Stimulated activated naive CD8-positive, alpha-beta T cell treated with anti-CD3 and anti-CD28 coated beads, Interleukin-15, amount 100 ng/mL, for 72 hours (primary cell): Measurements from ENCODE around the gene HERC4.
"Not testable (repeated sequence)": the region's sequence is repeated elsewhere in the genome, so short reads cannot be mapped to it uniquely, and the experiment has no call there.

Experiments
- ATAC-seq: fragments of 150-1000 bp; cut with Tn5 transposase; 2 replicates; pipeline ENCODE4 v1.10.0; 2021; ENCODE audit warnings: mild to moderate bottlenecking, moderate library complexity
- DNase-seq, 2 donors: peaks; one replicate each; pipeline ENCODE4 v3.0.0; 2021 to 2022
- H3K27ac Mint-ChIP-seq, 2 donors: one replicate each; pipeline ENCODE4 v1.8.0; 2022; ENCODE audit warnings: mild to moderate bottlenecking in 2 of 2, mixed read lengths in 2 of 2, moderate library complexity in 2 of 2
- H3K27me3 Mint-ChIP-seq: one replicate; pipeline ENCODE4 v1.8.0; 2022; ENCODE audit warnings: mixed read lengths
- H3K4me1 Mint-ChIP-seq: one replicate; pipeline ENCODE4 v1.8.0; 2022; ENCODE audit warnings: mild to moderate bottlenecking, mixed read lengths
- H3K4me3 Mint-ChIP-seq, 2 donors: one replicate each; pipeline ENCODE4 v1.8.0; 2022; ENCODE audit warnings: mild to moderate bottlenecking in 2 of 2, mixed read lengths in 2 of 2, moderate library complexity in 1 of 2
- H3K9me3 Mint-ChIP-seq, 2 donors: one replicate each; pipeline ENCODE4 v1.8.0; 2022; ENCODE audit warnings: mixed read lengths in 2 of 2

The HERC4 gene

GRCh38 chr10:68023292-68023691 is 51.8 kb downstream of the HERC4 start:
- peaks cover 6% of the 10 kb centered on the region for H3K4me1 Mint-ChIP-seq
- no peak overlapping the region for H3K4me3 Mint-ChIP-seq
- DNase-seq (no peak), ATAC-seq (peak; percentile 65)
- H3K27ac Mint-ChIP-seq, result peak overlapping the region in 1 of 2 donors; percentile 3
- peaks cover 4 to 13% of the 10 kb centered on the region in 2 donors for H3K9me3 Mint-ChIP-seq
- no peaks in the 10 kb centered on the region for H3K27me3 Mint-ChIP-seq

- ATAC-seq, H3K4me3 Mint-ChIP-seq, H3K4me1 Mint-ChIP-seq, DNase-seq, H3K27me3 Mint-ChIP-seq, H3K27ac Mint-ChIP-seq: not testable (repeated sequence)
- H3K9me3 Mint-ChIP-seq, result peaks cover 4 to 13% of the 10 kb centered on the region in 2 donors
These were observed 52.8 kb downstream of the HERC4 start for GRCh38 chr10:68022324-68022723.

DNA sequence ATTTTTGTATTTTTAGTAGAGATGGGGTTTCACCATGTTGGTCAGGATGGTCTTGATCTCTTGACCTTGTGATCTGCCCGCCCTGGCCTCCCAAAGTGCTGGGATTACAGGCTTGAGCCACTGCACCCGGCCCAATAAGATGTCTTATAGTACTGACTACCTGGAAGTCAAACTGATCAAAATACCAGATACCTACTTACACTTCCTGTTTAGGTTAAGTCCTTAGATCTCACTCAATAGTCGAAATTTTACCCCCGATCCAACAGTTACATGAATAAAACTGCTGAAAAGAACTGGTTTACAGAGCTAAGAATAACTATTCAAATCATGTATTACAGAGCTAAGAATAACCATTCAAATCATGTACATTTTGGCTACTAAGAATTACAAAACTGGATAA is 58.6 kb downstream of the HERC4 start:
- H3K9me3 Mint-ChIP-seq, result peaks cover 4 to 13% of the 10 kb centered on the region in 2 donors
- not testable (repeated sequence) for ATAC-seq, H3K27me3 Mint-ChIP-seq, H3K4me3 Mint-ChIP-seq, DNase-seq, H3K27ac Mint-ChIP-seq, H3K4me1 Mint-ChIP-seq

- no peaks in the 10 kb centered on the region for H3K4me1 Mint-ChIP-seq
- H3K4me3 Mint-ChIP-seq, result no peak overlapping the region
- no peak for DNase-seq
- ATAC-seq, result no peak
- no peaks in the 10 kb centered on the region for H3K9me3 Mint-ChIP-seq
- no peaks in the 10 kb centered on the region for H3K27me3 Mint-ChIP-seq
- peak overlapping the region in 1 of 2 donors; percentile 59 for H3K27ac Mint-ChIP-seq
These were observed 64.6 kb downstream of the HERC4 start for GRCh38 chr10:68010426-68010940.

GRCh38 chr10:68007356-68007755 is 67.7 kb downstream of the HERC4 start:
- Mint-ChIP-seq H3K9me3 (no peaks in the 10 kb centered on the region), H3K4me1 (no peaks in the 10 kb centered on the region), H3K27me3 (no peaks in the 10 kb centered on the region), H3K27ac (no peak overlapping the region), H3K4me3 (no peak overlapping the region)
- DNase-seq, result no peak
- ATAC-seq, result no peak

DNA sequence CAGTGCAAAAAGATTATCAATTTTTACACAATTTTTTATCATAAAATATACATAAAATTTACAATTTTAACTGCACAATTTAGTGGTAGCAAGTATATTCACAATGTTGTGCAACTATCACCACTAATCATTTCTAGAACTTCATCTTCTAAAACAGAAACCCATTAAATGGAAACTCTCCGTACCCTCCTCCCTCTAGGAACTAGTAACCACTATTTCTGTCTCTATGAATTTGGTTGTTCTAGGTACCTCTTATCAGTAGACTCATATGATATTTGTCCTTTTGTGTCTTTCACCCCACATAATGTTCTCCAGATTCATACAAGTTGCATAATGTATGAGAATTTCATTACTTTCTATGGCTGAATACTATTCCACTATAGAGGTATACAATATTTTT is 73.5 kb downstream of the HERC4 start:
- Mint-ChIP-seq H3K4me1 (no peaks in the 10 kb centered on the region), H3K27me3 (no peaks in the 10 kb centered on the region), H3K27ac (no peak overlapping the region), H3K4me3 (no peak overlapping the region), H3K9me3 (no peaks in the 10 kb centered on the region)
- no peak for ATAC-seq
- no peak for DNase-seq

- no peaks in the 10 kb centered on the region for H3K27me3 Mint-ChIP-seq
- no peak for ATAC-seq
- no peak overlapping the region for H3K27ac Mint-ChIP-seq
- DNase-seq, result no peak
- H3K4me3 Mint-ChIP-seq, result no peak overlapping the region
- no peaks in the 10 kb centered on the region for H3K9me3 Mint-ChIP-seq
- H3K4me1 Mint-ChIP-seq, result no peaks in the 10 kb centered on the region
These were observed 74.1 kb downstream of the HERC4 start for GRCh38 chr10:68001000-68001399.

DNA sequence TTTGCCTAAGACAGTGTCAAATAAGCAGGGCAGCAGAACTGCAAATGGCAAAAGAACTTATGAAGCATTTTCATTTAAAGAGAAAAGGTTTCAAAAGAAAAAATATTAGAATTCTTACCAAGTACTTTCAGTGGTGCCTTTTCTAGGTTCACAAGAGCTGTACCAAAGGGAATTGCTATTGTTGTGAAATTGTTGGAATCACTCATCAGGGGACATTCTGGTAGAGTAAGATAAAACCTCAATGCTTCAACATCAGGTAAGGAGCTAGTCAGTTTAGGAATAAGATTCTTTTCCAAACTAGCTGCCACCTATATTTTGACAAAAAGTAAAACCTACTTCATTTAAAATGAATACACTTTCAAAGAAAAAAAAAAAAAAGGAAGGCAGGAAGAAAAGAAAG is 85.0 kb downstream of the HERC4 start:
- DNase-seq (no peak), ATAC-seq (no peak)
- no peaks in the 10 kb centered on the region for H3K27me3 Mint-ChIP-seq
- H3K27ac Mint-ChIP-seq, result peak overlapping the region; percentile 19 to 42
- no peaks in the 10 kb centered on the region for H3K9me3 Mint-ChIP-seq
- no peak overlapping the region for H3K4me3 Mint-ChIP-seq
- H3K4me1 Mint-ChIP-seq, result no peaks in the 10 kb centered on the region

DNA sequence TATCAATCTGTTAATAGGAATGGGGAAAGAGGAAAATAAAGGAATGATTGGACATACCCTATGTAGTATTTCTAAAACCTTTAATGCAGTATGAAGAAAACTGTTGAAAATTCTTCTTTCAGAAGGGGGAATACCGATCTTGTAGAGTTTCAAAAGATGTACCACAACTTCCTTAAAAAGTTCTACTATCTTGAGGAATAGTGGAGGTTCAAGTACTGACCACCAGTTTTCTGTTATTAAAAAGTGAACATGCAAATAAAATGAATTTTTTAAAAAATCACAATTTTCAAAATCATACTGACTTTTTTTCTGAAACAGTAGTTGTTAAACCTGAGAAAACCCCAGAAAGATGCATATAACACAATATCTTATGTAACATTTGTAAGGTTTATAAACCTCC is 86.5 kb downstream of the HERC4 start:
- DNase-seq, result no peak
- Mint-ChIP-seq H3K27me3 (no peaks in the 10 kb centered on the region), H3K4me1 (no peaks in the 10 kb centered on the region), H3K27ac (no peak overlapping the region), H3K9me3 (no peaks in the 10 kb centered on the region), H3K4me3 (no peak overlapping the region)
- ATAC-seq, result no peak

GRCh38 chr10:67982603-67983002 is 92.5 kb downstream of the HERC4 start:
- not testable (repeated sequence) for H3K9me3 Mint-ChIP-seq, H3K27me3 Mint-ChIP-seq, H3K4me3 Mint-ChIP-seq, DNase-seq, ATAC-seq
- peaks cover 13% of the 10 kb centered on the region for H3K4me1 Mint-ChIP-seq
- peak overlapping the region in 1 of 2 donors; percentile 91 for H3K27ac Mint-ChIP-seq

DNA sequence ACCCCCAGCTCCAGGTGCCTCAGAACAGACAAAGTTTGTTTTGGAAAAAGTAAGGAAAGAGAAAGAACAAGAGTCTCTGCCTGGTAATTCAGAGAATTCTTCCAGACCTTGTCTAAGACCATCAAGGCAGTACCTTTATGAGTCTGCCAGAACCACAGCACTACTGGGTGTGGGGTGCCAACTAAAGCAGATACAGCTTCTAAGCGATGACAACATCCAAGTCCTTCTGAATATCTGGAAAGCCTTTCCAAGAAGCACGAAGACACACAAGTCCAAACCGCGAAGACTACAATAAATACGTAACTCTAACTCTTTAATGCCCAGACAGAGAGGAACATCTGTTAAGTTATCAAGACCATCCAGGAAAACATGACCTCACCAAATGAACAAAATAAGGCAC is 96.3 kb downstream of the HERC4 start:
- Mint-ChIP-seq H3K27ac (no peak overlapping the region), H3K4me1 (peaks cover 13% of the 10 kb centered on the region), H3K27me3 (no peaks in the 10 kb centered on the region), H3K9me3 (peaks cover under 1 to 4% of the 10 kb centered on the region in 2 donors), H3K4me3 (no peak overlapping the region)
- ATAC-seq (no peak), DNase-seq (no peak)

- H3K4me1 Mint-ChIP-seq, result peaks cover 13% of the 10 kb centered on the region
- no peak for DNase-seq
- H3K27ac Mint-ChIP-seq, result peak overlapping the region in 1 of 2 donors; percentile 59
- no peak for ATAC-seq
- no peak overlapping the region for H3K4me3 Mint-ChIP-seq
- H3K9me3 Mint-ChIP-seq, result peaks cover 4 to 6% of the 10 kb centered on the region in 2 donors
- H3K27me3 Mint-ChIP-seq, result no peaks in the 10 kb centered on the region
These were observed 97.8 kb downstream of the HERC4 start for GRCh38 chr10:67977251-67977650.

GRCh38 chr10:67976292-67977245 is 98.5 kb downstream of the HERC4 start:
- ATAC-seq (no peak), DNase-seq (no peak)
- Mint-ChIP-seq H3K4me1 (peaks cover 13% of the 10 kb centered on the region), H3K9me3 (peaks cover 4 to 6% of the 10 kb centered on the region in 2 donors), H3K27me3 (no peaks in the 10 kb centered on the region), H3K27ac (peak overlapping the region in 1 of 2 donors; percentile 19), H3K4me3 (no peak overlapping the region)

DNA sequence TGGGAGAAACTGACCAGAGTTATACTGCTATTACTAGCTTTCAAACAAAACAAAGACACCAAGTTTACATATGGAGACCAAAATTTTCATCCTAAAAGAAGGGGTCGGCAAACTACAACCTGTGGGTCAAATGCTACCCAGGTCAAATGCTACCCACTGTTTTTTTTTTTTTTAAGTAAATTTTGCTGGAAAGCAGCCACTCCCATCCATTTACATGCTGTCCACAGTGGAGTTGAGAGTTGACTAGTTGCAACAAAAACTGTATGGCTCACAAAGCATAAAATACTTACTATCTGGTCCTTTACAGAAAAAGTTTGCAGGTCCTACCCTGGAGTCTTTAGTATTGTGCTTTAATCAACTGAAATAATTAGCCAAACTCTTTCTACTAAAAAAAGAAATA is 99.2 kb downstream of the HERC4 start:
- Mint-ChIP-seq H3K4me3 (no peak overlapping the region), H3K27ac (no peak overlapping the region)
- no peak for ATAC-seq

GRCh38 chr10:67971311-67971710 is 103.8 kb downstream of the HERC4 start:
- DNase-seq (no peak), ATAC-seq (no peak)
- Mint-ChIP-seq H3K27me3 (no peaks in the 10 kb centered on the region), H3K9me3 (peaks cover 4 to 6% of the 10 kb centered on the region in 2 donors), H3K4me1 (no peaks in the 10 kb centered on the region), H3K27ac (no peak overlapping the region), H3K4me3 (no peak overlapping the region)

More for the DNA sequence above, 99.2 kb downstream of the HERC4 start:
- no peak for DNase-seq
- Mint-ChIP-seq H3K27me3 (no peaks in the 10 kb centered on the region), H3K9me3 (peaks cover 4 to 6% of the 10 kb centered on the region in 2 donors), H3K4me1 (peaks cover 13% of the 10 kb centered on the region)

GRCh38 chr10:67969875-67970274 is 105.2 kb downstream of the HERC4 start:
- no peak for ATAC-seq
- no peak for DNase-seq
- Mint-ChIP-seq H3K4me3 (no peak overlapping the region), H3K27me3 (no peaks in the 10 kb centered on the region), H3K27ac (no peak overlapping the region), H3K4me1 (no peaks in the 10 kb centered on the region), H3K9me3 (peaks cover 4 to 6% of the 10 kb centered on the region in 2 donors)
